EH (cell line): ENCODE results near the gene MMAB.

Experiments used
- DNase-seq: peaks from one replicate; pipeline ENCODE4 v3.0.0-alpha.2; 2015; ENCODE audit warnings: low read depth

Gene MMAB

DNA sequence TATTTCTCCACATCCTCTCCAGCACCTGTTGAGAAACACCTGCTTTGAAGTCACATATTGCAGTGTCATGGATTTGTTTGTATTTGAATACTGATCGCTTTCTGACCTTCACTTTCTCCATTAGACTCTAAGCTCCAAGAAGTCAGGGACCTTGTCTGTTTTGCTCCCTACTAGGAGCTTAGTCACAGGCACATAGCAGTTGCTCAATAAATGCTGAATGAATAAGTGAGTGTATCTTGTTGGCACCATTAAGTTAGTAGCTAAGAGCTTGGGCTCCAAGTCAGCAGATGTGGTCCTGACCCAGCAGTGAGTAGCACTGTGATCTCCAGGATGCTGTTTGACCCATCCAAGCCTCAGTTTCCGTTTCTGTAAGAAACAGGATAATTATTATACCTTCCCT, 10.4 kb upstream of the MMAB start:
- DNase-seq, result no peak

DNA sequence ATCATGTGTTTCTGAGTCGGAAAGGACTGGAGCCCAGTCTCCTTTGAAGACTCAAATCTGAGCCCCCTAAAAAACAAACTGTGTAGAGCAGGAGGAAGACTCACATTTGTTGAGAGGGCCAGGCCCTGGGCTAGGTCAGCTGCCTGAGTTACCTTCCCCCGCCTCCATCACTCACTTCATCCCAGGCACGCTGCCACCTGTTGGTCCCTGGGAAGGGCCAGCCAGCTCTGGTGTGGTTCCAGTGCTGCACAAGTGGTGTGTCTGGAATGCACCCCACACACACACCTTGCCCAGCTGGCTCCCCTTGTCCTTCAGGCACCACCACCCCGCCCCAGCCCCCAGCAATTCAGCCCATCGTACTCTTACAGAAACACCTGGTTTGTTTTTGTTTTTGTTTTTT, 9.3 kb upstream of the MMAB start:
- DNase-seq, result no peak

DNA sequence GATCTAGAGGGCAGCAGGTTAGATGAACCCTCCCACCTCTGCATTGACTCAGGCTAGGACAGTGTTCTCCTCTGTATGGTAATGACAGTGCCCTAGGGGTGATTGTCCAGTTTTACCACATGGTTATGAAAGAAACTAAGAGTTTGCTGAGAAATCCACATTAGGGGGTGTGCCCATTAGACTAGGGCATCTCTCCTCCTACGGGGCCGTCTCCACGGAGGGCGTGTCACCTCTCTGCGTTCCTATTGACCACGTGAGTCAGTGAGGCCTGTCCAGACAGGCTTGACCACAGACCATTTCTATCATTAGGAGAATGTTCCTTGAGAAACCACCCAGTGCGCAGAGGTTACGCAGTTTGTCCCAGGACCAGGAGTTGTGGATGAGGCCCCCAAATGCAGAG, 8.6 kb upstream of the MMAB start:
- DNase-seq, result peak; percentile 53

DNA sequence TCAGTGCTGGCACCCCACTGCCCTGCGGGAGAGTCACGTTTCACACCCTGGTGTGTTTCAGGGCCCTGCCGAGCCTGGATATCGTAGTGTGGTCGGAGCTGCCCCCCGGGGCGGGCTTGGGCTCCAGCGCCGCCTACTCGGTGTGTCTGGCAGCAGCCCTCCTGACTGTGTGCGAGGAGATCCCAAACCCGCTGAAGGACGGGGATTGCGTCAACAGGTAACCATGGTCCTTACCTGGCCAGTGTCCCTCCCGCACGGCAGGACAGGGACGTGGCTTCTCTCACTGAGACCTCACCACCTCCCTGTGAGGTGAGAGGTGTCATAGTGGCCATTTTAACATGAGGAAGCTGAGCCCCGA, 8.0 kb upstream of the MMAB start:
- no peak for DNase-seq

DNA sequence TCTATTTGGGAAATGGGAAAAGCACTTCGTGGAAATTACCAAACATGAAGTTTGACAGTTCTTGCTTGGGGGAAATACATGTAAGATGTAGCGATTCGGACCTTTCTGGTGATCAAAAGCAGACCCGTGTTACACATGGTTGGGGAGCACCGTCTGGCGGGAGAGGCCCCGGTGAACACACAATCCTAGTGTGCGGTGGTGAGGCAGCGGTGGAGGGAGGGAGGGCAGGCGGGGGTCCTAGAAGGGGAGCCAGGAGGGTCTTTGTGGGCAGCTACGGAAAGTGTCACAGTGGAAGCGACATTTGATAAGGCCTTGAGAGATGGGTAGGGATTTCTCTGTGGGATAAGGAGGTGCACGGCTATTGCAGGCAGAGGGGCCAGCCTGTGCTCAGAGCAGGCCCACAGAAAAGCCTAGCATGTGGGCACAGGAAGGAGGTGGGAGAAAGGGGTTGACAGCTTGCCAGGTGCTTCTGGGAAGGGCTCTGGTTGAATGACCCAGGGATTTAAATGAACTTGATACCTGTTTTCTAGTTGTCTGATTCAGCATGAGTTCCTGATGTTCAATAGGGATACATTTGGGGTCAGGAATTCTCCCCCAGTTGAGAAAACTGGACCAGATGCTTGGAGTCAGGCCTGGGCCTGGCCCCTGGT, 7.5 kb upstream of the MMAB start:
- no peak for DNase-seq

DNA sequence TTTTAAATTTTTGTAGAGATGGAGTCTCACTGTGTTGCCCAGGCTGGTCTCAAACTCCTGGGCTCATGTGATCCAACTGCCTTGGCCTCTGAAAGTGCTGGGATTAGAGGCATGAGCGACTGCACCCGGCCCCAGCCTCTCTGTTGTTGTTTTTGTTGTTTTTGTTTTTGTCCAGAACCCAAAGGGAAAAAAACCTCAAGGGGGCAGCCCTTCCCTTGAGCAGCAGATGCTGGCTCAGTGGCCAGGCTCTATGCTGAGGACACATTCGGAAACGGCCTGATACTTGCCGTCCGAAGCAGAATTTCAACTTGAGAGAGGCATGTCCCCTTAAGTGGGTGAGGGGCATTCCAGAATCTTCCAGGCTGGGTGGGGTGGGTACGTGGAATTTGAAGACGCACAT, 7.0 kb upstream of the MMAB start:
- no peak for DNase-seq

DNA sequence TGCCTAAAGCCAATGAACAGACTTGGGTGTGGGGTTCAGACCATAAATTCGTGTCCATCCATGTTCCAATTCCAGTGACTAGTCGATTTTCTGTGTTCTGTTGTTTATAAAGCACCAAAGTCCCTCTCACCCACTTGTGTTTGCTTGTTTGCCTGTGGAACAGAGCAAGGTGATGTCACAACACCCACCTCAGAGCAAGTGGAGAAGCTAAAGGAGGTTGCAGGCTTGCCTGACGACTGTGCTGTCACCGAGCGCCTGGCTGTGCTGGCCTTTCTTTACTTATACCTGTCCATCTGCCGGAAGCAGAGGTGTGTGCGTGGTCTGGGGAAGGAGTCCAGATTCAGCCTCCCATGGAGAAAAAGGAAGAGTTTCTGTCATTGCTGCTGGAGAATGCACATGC, 6.3 kb upstream of the MMAB start:
- DNase-seq, result no peak

DNA sequence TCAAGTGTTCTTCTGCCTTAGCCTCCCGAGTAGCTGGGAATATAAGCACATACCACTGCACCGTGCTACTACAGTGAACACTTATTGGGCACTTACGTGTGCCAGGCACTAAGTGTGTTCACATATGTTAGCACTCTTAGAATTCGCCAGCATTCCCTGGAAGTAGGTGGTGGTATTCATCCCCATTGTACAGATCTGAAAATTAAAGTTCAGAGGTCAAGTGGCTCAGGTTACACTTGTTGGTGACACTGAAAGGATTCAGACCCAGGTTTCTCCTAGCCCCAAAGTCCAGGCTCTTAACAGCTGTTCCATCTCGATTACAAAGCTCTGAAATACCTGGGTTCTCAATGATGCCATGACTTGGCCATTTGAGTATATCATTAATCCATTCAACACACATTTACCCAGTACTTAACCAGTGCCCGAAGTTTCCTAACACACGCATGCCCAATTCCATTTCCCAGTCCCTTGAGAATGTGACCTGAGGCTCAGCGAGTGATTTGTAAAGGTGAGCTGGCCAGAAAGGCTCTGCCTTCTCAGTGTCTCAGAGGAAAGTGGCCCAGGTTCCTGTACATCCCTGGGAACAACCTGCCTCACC, 5.1 kb upstream of the MMAB start:
- DNase-seq, result no peak

DNA sequence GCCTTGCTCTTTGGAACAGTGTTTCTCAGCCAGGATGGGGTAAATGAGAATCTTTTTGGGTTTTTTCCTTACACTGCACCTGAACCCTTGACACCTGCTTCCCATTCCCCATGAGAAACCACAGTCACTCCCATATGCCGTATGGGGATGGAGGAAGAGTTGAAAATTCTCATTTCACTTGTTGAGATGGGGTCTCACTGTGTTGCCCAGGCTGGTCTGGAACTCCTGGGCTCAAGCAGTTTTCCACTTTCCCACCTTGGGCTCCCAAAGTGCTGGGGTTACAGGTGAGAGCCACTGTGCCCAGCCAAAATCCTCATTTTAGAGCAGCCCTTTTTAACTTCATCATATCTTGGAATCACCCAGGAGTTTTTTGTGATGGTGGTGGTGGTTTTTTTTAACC, 4.0 kb upstream of the MMAB start:
- no peak for DNase-seq

DNA sequence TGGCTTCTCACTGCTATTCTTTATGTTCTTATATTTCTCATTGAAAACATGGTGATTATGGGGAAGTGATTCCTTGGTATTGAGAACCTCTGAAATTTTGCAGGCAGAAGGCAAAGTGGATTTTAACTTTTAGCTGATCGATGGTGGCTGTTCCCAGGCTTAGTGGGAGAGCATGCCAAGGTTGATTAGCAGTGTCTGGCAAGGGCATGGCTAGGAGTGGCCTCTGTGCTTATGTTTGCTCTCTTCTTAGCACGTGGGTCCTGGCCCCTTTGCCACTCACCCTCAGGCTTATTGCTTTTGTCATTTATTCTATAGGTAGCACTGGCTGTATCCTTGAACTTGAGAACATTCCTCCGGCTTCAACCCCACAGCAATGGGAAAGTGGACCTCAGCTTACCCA, 2.4 kb upstream of the MMAB start:
- no peak for DNase-seq

DNA sequence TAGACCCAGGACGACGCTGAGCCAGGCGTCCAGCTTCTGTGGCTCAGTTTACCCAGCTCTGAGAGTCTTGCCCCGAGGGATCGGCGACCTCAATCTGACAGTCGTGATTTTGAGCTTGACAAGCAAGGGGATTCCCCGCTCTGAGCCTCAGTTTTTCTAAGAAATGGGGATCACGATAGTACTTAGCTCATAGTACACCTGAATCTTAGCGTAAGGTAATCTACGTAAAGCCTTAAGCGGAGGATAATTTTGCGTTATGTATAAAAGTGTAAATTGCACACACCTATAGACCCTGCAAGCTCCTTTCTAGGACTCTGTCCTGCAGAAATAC, 575 bp upstream of the MMAB start:
- no peak for DNase-seq

DNA sequence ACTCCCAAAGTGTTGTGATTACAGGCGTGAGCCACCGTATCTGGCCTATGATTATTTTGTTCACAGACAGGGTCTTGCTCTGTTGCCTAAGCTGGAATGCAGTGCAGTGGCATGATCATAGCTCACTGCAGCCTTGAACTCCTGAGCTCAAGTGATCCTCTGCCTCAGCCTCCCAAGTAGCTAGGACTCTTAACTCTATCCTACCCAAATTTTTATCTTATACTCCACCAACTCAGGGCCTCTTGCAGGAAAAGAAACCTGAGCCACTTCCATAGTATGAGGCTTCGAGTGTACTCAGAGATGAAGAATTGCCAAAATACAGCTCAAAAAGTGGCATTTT, 828 bp downstream of the MMAB start:
- no peak for DNase-seq

DNA sequence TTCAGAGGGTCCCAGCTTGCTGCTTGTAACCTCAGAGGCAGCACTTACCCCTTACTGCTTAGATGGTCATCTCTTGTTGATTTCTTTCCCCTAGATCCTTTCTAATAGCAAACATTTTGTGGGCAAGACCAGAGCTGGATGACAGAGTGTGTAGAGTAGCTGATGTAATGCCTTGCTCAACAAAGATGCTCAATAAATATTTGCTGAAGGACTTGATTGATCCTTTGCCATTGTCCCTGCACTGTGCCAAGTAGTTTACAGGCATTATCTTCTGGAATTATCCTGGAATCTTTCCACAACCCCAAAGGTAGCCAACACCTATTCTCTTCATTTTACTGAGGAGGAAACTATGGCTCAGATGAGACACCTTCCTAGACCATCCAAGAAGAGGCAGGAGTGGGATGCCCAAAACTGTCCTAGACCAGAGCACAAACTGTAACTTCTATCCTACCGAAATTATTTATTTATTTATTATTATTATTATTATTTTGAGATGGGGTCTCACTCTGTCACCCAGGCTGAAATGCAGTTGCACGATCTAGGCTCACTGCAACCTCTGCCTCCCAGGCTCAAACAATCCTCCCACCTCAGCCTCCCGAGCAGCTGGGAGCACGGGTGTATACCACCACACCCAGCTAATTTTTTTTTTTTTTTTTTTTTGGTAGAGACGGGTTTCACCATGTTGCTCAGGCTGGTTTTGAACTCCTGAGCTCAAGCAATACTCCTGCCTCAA, 1.4 kb downstream of the MMAB start:
- DNase-seq, result no peak

DNA sequence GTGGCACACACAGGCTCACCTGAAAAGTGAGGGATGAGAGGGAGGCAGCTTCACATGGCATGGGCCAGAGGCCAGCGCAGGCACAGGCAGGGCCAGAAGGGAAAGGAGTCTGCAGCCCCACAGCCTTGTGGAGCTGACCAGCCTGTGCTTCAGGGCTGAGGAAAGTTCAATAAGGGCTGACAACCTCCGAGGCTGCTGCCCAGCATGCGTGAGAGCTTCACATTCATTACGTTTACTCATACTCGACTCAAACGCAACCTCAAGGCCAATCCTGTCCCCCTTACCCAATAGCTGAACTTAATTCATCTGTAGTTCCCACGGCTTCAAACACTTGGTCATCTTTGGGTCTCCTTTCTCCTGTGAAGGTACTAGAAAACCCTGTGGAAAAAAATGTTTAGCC, 4.8 kb downstream of the MMAB start:
- no peak for DNase-seq

DNA sequence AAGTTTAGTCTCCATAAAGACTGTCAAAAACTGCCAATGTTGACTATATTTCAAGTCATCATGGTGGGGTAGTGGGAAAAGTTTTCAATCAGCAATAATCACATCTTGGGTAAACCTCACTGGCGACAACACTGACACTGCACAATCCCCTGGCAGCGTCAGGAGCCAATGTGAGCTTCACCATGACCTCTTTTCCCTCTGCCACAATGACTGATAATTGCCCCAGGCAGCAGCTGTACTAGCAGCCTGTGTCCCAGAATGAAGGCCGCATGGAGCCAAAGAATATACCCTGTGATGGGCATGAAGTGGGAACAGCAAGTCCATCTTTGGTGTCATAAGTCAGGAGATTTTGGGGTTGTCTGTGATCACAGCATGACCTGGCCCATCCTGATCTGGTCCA, 5.3 kb downstream of the MMAB start:
- DNase-seq, result no peak

DNA sequence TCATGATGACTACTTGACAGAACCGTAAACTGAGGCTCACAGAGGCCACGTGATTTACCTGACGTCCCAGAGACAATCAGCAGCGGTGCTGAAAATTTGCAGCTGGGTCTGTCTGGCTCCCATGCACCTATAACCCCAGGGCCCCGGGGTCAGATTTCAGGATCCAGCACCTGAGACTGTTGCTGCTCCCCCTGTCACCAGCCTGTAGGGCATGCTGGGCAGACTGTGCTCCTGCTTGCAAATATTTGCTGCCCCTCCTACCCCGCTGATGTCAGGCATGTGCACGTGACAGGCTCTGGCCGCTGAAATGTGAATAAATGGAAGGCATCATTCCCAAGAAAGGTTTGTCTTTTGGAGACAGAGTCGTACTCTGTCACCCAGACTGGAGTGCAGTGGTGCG, 6.0 kb downstream of the MMAB start:
- DNase-seq, result no peak

DNA sequence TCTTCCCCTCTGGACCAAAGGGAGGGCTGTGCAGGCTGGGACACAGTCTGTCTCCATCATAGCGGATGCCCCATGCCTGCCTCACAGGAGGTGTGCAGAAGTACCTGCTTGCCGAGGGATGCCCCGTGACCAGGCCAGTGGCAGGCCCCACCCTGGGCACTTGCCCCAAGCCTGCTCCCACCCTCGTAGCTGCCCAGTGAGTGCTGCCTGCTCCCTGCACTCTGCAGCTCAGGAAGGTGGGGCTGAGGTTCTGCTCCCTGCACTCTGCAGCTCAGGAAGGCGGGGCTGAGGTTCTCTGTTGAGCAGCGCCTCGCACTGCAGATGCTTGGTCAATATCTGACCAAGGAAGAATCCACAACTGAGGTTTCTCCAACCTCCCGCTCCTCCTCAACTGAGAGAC, 6.9 kb downstream of the MMAB start:
- no peak for DNase-seq

DNA sequence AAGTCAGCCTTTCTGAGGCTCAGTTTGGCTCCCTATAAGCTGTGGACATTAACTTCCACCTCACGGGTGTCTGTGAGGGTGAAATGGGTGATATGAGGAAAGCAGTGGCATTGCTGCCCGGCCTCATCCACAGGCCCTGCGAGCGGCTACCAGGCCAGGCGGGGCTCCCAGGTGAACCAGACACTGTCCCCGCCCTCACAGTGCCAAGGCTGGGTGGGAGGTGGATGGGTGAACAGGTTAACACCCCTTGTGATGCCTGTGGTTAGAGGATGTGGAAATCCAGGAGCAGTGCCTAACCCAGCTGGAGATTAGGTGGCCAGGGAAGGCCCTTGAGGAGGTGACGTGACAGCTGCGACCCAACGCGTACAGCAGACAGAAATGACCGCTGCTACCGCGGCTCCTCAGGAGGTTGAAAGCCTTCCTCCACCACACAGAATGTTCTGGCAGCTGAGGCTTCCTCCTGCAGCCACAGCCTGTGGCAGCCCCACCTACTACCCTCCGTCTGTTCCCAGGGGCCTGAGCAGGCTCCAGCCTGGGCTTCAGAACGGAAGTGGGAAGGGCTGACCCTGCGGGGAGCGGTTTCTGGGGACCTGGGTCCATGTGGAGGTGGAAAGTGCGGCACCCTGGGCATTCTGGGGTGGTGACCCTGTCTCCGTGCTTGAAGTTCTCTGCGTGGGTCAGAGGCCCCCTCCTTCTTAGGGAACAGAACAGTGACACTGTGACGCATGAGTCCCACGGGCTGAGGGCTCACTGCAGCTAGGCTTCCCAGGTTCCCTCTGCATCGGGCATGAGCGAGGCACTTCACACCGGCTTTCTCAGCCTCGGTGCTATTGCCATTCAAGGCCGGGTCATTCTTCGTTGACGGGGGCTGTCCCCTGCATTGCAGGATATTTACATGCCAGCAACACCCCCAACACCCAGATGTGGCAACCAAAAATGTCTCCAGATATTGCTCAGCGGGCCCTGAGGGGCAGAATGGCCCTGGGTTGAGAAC, 9.7 kb downstream of the MMAB start:
- DNase-seq, result no peak

DNA sequence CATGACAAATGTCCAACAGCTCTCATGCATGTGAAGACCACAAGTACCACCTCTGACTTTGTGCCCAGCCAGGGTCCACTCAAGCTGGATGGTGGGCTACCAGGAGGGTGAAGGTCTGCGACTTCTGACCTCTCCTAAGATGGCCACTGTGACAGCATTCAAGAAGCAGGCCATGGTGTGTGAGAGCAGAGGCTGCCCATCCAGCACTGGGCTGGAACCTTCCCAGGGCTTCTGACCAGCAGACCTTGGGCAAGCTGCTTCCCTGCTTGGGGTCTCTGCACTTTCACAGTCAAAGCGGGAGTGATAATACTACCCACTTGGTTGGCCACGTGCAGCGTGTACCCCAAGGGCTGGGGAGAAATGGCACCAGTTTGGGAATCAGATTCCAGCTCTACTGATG, 10.4 kb downstream of the MMAB start:
- DNase-seq, result no peak

DNA sequence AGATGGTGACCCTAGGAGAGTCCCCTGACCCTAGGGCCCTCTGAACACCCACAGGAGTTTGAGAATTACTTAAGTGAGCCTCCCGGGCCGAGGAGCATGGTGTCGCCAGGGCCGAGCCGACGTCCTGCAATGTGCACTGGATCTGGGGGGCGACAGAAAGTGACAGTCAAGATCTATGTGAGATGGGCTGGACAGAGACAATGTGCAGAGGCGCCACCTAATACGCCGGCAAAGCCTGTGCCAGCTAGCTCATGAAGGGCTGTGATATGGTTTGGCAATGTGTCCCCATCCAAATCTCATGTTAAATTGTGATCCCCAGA, 11.6 kb downstream of the MMAB start:
- no peak for DNase-seq

DNA sequence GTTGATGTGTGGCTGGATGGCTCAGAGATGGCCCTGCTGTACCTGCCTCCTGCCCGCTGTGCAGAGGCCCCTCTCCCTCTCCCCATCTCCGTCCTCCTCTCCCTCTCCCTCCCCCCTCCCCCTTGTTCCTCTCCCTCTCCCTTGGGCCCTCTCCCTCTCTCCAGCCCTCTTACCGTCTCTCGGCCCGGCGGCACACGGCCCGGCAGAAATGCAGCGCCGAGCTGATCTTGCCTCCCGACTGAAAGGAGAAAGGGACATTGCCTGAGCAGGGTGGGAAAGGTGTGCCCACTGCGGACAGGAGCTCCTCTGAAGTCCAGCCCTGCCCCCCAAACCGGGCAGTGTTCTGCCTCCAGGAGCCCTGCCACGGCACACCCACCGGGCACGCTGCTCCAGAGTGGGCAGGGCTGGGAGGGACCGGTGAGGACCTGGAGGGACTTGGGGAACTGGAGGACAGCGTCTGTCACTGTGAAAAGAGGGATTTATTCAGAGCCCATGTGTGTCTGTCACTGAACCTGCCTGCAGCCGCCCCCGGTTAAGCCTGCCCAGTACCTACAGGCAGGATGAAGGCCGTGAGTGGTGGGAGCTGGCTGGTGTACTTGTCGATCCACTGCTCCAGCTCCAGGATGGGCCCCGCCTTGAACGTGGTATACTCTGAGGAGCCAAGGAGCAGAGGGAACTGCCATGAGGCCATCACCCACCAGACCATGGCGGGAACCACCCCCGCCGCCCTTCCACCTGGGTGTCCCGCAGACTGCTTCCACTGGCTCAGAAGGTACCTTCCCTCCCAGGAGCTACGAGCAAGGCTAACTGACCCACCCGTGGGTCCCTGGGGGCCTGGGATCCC, 12.2 kb downstream of the MMAB start:
- DNase-seq, result no peak

DNA sequence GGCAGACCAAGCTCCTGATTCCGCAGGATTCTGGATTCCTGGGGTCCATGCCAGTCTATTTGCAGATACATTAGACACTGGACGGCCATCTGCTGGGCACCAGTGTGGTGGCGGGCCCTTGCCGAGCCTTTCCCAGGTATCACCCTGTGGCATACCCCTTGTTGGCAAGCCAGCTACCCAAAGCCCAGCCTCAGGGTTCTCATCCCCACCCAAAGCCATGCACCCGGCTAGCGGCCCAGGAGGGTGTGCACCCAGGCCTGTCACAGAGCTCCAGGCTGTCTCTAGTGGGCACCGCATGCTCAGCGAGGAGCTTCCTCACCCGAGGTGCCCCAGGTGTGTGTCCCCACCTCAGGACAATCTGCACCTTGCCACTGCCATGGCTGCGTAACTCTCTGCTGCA, 13.7 kb downstream of the MMAB start:
- DNase-seq, result no peak
